A549 (cell line): Measurements from ENCODE around the gene CETN1.

ENCODE experiments used
- BHLHE40 ChIP-seq: IDR thresholded peaks from 2 replicates; pipeline ENCODE4 v1.6.1; 2012; ENCODE audit warnings: low read depth, low read length, inconsistent platforms
- CEBPB ChIP-seq, 2 experiments: fragments of >200 bp in 1 of 2; sonication (Bioruptor Twin) in 1 of 2; formaldehyde crosslinking in 1 of 2; IDR thresholded peaks; 2 replicates each; pipeline ENCODE4 v1.6.1; 2012 to 2016
- ELK1 ChIP-seq: fragments of 150-350 bp; IDR thresholded peaks from 2 replicates; pipeline ENCODE4 v1.6.1; 2014; ENCODE audit warnings: low read depth, mild to moderate bottlenecking, low read length
- KDM1A ChIP-seq: fragments of 200-600 bp; sonication (generic); IDR thresholded peaks from 2 replicates; pipeline ENCODE4 v1.6.1; 2016; ENCODE audit warnings: low read depth, mild to moderate bottlenecking
- POLR2A ChIP-seq: IDR thresholded peaks from 2 replicates; pipeline ENCODE4 v1.6.1; 2012; ENCODE audit warnings: mild to moderate bottlenecking, low read length
- POLR2AphosphoS2 ChIP-seq: conservative IDR thresholded peaks from 2 replicates; pipeline ENCODE4 v1.6.1; 2012; ENCODE audit warnings: low read length, improper control_type of control experiment, inconsistent platforms
- RAD21 ChIP-seq, 2 experiments: fragments of >200 bp in 1 of 2; sonication (Bioruptor Twin) in 1 of 2; formaldehyde crosslinking in 1 of 2; IDR thresholded peaks in 1 of 2; conservative IDR thresholded peaks in 1 of 2; 2 replicates in 1 of 2; 3 replicates in 1 of 2; pipeline ENCODE4 v1.6.1; 2012 to 2018; ENCODE audit warnings: inconsistent platforms in 1 of 2
- SMC3 ChIP-seq: fragments of >200 bp; sonication (Bioruptor Twin); formaldehyde crosslinking; IDR thresholded peaks from 3 replicates; pipeline ENCODE4 v1.6.1; 2018; ENCODE audit warnings: inconsistent platforms
- SREBF2 ChIP-seq: fragments of 450-650 bp; IDR thresholded peaks from 2 replicates; pipeline ENCODE4 v1.6.1; 2014; ENCODE audit warnings: mild to moderate bottlenecking, moderate library complexity
- ZFP36 ChIP-seq: fragments of 450-650 bp; IDR thresholded peaks from 2 replicates; pipeline ENCODE4 v1.6.1; 2014; ENCODE audit warnings: borderline replicate concordance; ENCODE audit not compliant: partially characterized antibody
- TF ChIP-seq, protein P1 (sequence below): IDR thresholded peaks from 2 replicates; pipeline ENCODE4 v1.6.1; 2012
- TF ChIP-seq, protein P2 (sequence below): fragments of 200-600 bp; sonication (generic); IDR thresholded peaks from 2 replicates; pipeline ENCODE4 v1.6.1; 2016; ENCODE audit warnings: antibody characterized with exemption, mild to moderate bottlenecking, moderate library complexity
- TF ChIP-seq, protein P3 (sequence below): IDR thresholded peaks from 2 replicates; pipeline ENCODE4 v1.6.1; 2012
- TF ChIP-seq, protein P4 (sequence below): fragments of >200 bp; sonication (Bioruptor Twin); formaldehyde crosslinking; IDR thresholded peaks from 3 replicates; pipeline ENCODE4 v1.5.1; 2016

- TF ChIP-seq SMC3: no peak
- TF ChIP-seq, protein P1, sequence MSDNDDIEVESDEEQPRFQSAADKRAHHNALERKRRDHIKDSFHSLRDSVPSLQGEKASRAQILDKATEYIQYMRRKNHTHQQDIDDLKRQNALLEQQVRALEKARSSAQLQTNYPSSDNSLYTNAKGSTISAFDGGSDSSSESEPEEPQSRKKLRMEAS: no peak
- no peak for TF ChIP-seq ZFP36
- TF ChIP-seq SREBF2: no peak
- no peak for TF ChIP-seq CEBPB (IDR thresholded peaks at IDR 0.05)
- TF ChIP-seq RAD21 (conservative IDR thresholded peaks at IDR 0.05 in 1 of 2, IDR thresholded peaks at IDR 0.05 in 1 of 2): no peak
- TF ChIP-seq BHLHE40: no peak
- TF ChIP-seq ELK1: no peak
- no peak for TF ChIP-seq POLR2A
- TF ChIP-seq, protein P2, sequence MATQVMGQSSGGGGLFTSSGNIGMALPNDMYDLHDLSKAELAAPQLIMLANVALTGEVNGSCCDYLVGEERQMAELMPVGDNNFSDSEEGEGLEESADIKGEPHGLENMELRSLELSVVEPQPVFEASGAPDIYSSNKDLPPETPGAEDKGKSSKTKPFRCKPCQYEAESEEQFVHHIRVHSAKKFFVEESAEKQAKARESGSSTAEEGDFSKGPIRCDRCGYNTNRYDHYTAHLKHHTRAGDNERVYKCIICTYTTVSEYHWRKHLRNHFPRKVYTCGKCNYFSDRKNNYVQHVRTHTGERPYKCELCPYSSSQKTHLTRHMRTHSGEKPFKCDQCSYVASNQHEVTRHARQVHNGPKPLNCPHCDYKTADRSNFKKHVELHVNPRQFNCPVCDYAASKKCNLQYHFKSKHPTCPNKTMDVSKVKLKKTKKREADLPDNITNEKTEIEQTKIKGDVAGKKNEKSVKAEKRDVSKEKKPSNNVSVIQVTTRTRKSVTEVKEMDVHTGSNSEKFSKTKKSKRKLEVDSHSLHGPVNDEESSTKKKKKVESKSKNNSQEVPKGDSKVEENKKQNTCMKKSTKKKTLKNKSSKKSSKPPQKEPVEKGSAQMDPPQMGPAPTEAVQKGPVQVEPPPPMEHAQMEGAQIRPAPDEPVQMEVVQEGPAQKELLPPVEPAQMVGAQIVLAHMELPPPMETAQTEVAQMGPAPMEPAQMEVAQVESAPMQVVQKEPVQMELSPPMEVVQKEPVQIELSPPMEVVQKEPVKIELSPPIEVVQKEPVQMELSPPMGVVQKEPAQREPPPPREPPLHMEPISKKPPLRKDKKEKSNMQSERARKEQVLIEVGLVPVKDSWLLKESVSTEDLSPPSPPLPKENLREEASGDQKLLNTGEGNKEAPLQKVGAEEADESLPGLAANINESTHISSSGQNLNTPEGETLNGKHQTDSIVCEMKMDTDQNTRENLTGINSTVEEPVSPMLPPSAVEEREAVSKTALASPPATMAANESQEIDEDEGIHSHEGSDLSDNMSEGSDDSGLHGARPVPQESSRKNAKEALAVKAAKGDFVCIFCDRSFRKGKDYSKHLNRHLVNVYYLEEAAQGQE: no peak
- TF ChIP-seq, protein P3, sequence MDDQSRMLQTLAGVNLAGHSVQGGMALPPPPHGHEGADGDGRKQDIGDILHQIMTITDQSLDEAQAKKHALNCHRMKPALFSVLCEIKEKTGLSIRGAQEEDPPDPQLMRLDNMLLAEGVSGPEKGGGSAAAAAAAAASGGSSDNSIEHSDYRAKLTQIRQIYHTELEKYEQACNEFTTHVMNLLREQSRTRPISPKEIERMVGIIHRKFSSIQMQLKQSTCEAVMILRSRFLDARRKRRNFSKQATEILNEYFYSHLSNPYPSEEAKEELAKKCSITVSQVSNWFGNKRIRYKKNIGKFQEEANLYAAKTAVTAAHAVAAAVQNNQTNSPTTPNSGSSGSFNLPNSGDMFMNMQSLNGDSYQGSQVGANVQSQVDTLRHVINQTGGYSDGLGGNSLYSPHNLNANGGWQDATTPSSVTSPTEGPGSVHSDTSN: no peak
- no peak for TF ChIP-seq KDM1A
- TF ChIP-seq, protein P4, sequence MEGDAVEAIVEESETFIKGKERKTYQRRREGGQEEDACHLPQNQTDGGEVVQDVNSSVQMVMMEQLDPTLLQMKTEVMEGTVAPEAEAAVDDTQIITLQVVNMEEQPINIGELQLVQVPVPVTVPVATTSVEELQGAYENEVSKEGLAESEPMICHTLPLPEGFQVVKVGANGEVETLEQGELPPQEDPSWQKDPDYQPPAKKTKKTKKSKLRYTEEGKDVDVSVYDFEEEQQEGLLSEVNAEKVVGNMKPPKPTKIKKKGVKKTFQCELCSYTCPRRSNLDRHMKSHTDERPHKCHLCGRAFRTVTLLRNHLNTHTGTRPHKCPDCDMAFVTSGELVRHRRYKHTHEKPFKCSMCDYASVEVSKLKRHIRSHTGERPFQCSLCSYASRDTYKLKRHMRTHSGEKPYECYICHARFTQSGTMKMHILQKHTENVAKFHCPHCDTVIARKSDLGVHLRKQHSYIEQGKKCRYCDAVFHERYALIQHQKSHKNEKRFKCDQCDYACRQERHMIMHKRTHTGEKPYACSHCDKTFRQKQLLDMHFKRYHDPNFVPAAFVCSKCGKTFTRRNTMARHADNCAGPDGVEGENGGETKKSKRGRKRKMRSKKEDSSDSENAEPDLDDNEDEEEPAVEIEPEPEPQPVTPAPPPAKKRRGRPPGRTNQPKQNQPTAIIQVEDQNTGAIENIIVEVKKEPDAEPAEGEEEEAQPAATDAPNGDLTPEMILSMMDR: no peak
- no peak for TF ChIP-seq POLR2AphosphoS2
Measured at GRCh38 chr18:568731-569130, 11.4 kb upstream of the CETN1 start.
